Liver (tissue), 9 donors: ENCODE measurements around the gene TMCO2. TPM values are rescaled to one million over a fixed set of nuclear protein-coding genes. Genes with fewer than 3 reads are reported as not detected.

ENCODE experiments used
- DNase-seq: peaks from one replicate; pipeline ENCODE4 v3.0.0-alpha.2; 2017; ENCODE audit warnings: low spot score
- H3K27ac ChIP-seq, 2 donors: one replicate each; pipeline ENCODE4 v1.7.0; 2013; ENCODE audit warnings: inconsistent platforms in 2 of 2, low read length in 2 of 2, control low read depth in 1 of 2, low read depth in 1 of 2, mild to moderate bottlenecking in 1 of 2
- H3K27me3 ChIP-seq, 4 donors: one replicate each; pipeline versions ENCODE4 v1.6.1 to v1.7.0; 2013; ENCODE audit warnings: low read length in 3 of 4, inconsistent platforms in 1 of 4, mild to moderate bottlenecking in 1 of 4, moderate library complexity in 1 of 4; ENCODE audit not compliant: control insufficient read depth in 4 of 4, insufficient read depth in 4 of 4
- H3K36me3 ChIP-seq, 4 donors: one replicate each; pipeline versions ENCODE4 v1.6.1 to v1.7.0; 2013; ENCODE audit warnings: low read length in 3 of 4, mild to moderate bottlenecking in 3 of 4, low read depth in 1 of 4, moderate library complexity in 1 of 4; ENCODE audit not compliant: control insufficient read depth in 4 of 4, insufficient read depth in 3 of 4
- H3K4me1 ChIP-seq, 4 donors: one replicate each; pipeline versions ENCODE4 v1.6.1 to v1.7.0; 2013; ENCODE audit warnings: low read length in 3 of 4, mild to moderate bottlenecking in 3 of 4, moderate library complexity in 1 of 4; ENCODE audit not compliant: control insufficient read depth in 4 of 4, insufficient read depth in 4 of 4
- H3K4me3 ChIP-seq, 3 donors: one replicate each; pipeline versions ENCODE4 v1.6.1 to v1.7.0; 2013; ENCODE audit warnings: low read length in 3 of 3, control low read depth in 1 of 3, low read depth in 1 of 3, mild to moderate bottlenecking in 1 of 3
- H3K9ac ChIP-seq, 2 donors: one replicate each; pipeline ENCODE4 v1.7.0; 2013; ENCODE audit warnings: low read length in 2 of 2, mild to moderate bottlenecking in 2 of 2, moderate library complexity in 2 of 2, control low read depth in 1 of 2, low read depth in 1 of 2
- H3K9me3 ChIP-seq, 4 donors: one replicate each; pipeline versions ENCODE4 v1.6.1 to v1.7.0; 2013; ENCODE audit warnings: low read length in 3 of 4; ENCODE audit not compliant: control insufficient read depth in 4 of 4
- CTCF ChIP-seq: fragments of 150-350 bp; IDR thresholded peaks from 2 replicates; pipeline ENCODE4 v1.5.1; 2017; ENCODE audit warnings: improper control_type of control experiment, low read depth, low read length; ENCODE audit not compliant: missing input control
- EGR1 ChIP-seq, 2 donors: IDR thresholded peaks; 2 replicates each; pipeline ENCODE4 v1.6.1; 2016 to 2018; ENCODE audit warnings: antibody characterized with exemption in 2 of 2, low read depth in 2 of 2
- FOXA1 ChIP-seq: IDR thresholded peaks from 2 replicates; pipeline ENCODE4 v1.6.1; 2016; ENCODE audit warnings: antibody characterized with exemption
- FOXA2 ChIP-seq: IDR thresholded peaks from 2 replicates; pipeline ENCODE4 v1.6.1; 2016; ENCODE audit warnings: antibody characterized with exemption
- GABPA ChIP-seq, 2 donors: IDR thresholded peaks in 1 of 2; conservative IDR thresholded peaks in 1 of 2; 2 replicates each; pipeline ENCODE4 v1.6.1; 2016; ENCODE audit warnings: antibody characterized with exemption in 2 of 2, mild to moderate bottlenecking in 1 of 2, moderate library complexity in 1 of 2
- HNF4A ChIP-seq, 2 donors: conservative IDR thresholded peaks; 2 replicates each; pipeline ENCODE4 v1.6.1; 2016; ENCODE audit warnings: antibody characterized with exemption in 2 of 2, mild to moderate bottlenecking in 2 of 2
- HNF4G ChIP-seq: IDR thresholded peaks from 2 replicates; pipeline ENCODE4 v1.6.1; 2016; ENCODE audit warnings: antibody characterized with exemption
- JUND ChIP-seq, 2 donors: IDR thresholded peaks; 2 replicates each; pipeline ENCODE4 v1.6.1; 2016; ENCODE audit warnings: antibody characterized with exemption in 2 of 2
- MAX ChIP-seq: IDR thresholded peaks from 2 replicates; pipeline ENCODE4 v1.6.1; 2016; ENCODE audit warnings: antibody characterized with exemption
- RAD21 ChIP-seq, 2 donors: IDR thresholded peaks; 2 replicates each; pipeline ENCODE4 v1.6.1; 2016; ENCODE audit warnings: antibody characterized with exemption in 2 of 2, mild to moderate bottlenecking in 2 of 2
- RXRA ChIP-seq, 2 donors: IDR thresholded peaks; 2 replicates each; pipeline ENCODE4 v1.6.1; 2017 to 2018; ENCODE audit warnings: antibody characterized with exemption in 2 of 2, mild to moderate bottlenecking in 1 of 2
- SP1 ChIP-seq: IDR thresholded peaks from 2 replicates; pipeline ENCODE4 v1.6.1; 2018; ENCODE audit warnings: antibody characterized with exemption, mild to moderate bottlenecking
- TAF1 ChIP-seq: conservative IDR thresholded peaks from 2 replicates; pipeline ENCODE4 v1.6.1; 2016; ENCODE audit warnings: antibody characterized with exemption, mild to moderate bottlenecking
- YY1 ChIP-seq: IDR thresholded peaks from 2 replicates; pipeline ENCODE4 v1.6.1; 2016; ENCODE audit warnings: antibody characterized with exemption, mild to moderate bottlenecking
- polyA plus RNA-seq, 2 donors: library from polyadenylated mRNA; stranded (reverse) in 1 of 2; unstranded in 1 of 2; fragments of 200-250 nt in 1 of 2; fragments of >200 nt in 1 of 2; fragmentation: Nextera tagmentation in 1 of 2; extraction: Ambion mirVana in 1 of 2; gene quantifications; one replicate each; pipeline versions ENCODE4 v1.2.1 to v1.2.3, GENCODE V29; 2013 to 2015
- total RNA-seq, 2 donors: library from RNA; depleted of rRNA; stranded (reverse); fragments of >200 nt; gene quantifications; one replicate each; pipeline ENCODE4 v1.2.3, GENCODE V29; 2014
- TF ChIP-seq, protein P1 (sequence below): IDR thresholded peaks from 2 replicates; pipeline ENCODE4 v1.6.1; 2016; ENCODE audit warnings: antibody characterized with exemption
- TF ChIP-seq, protein P2 (sequence below): IDR thresholded peaks from 2 replicates; pipeline ENCODE4 v1.6.1; 2016; ENCODE audit warnings: antibody characterized with exemption, mild to moderate bottlenecking
- TF ChIP-seq, protein P3 (sequence below): IDR thresholded peaks from 2 replicates; pipeline ENCODE4 v1.6.1; 2016; ENCODE audit warnings: antibody characterized with exemption
- donor health status: healthy.
- donor health status: healthy.
- donor health status: healthy.
- donor health status: healthy.
- donor health status: healthy.

TMCO2 gene
- total and polyA plus RNA-seq, 4 donors: not detected

- TF ChIP-seq CTCF (no peak), GABPA (IDR thresholded peaks at IDR 0.05 in 1 of 2, conservative IDR thresholded peaks at IDR 0.05 in 1 of 2) (peak; percentile 41 to 74), RAD21 (IDR thresholded peaks at IDR 0.05) (peak in 1 of 2 donors; percentile 23), TAF1 (no peak), JUND (IDR thresholded peaks at IDR 0.05) (peak; percentile 73 to 81), SP1 (peak; percentile 77), HNF4A (conservative IDR thresholded peaks at IDR 0.05) (peak; percentile 53 to 77), RXRA (IDR thresholded peaks at IDR 0.05) (peak; percentile 45 to 79), FOXA2 (peak; percentile 83)
- TF ChIP-seq, protein P1, sequence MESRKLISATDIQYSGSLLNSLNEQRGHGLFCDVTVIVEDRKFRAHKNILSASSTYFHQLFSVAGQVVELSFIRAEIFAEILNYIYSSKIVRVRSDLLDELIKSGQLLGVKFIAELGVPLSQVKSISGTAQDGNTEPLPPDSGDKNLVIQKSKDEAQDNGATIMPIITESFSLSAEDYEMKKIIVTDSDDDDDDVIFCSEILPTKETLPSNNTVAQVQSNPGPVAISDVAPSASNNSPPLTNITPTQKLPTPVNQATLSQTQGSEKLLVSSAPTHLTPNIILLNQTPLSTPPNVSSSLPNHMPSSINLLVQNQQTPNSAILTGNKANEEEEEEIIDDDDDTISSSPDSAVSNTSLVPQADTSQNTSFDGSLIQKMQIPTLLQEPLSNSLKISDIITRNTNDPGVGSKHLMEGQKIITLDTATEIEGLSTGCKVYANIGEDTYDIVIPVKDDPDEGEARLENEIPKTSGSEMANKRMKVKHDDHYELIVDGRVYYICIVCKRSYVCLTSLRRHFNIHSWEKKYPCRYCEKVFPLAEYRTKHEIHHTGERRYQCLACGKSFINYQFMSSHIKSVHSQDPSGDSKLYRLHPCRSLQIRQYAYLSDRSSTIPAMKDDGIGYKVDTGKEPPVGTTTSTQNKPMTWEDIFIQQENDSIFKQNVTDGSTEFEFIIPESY: peak; percentile 79
Measured at GRCh38 chr1:40267767-40268187, 20.0 kb downstream of the TMCO2 start (continued).

DNA sequence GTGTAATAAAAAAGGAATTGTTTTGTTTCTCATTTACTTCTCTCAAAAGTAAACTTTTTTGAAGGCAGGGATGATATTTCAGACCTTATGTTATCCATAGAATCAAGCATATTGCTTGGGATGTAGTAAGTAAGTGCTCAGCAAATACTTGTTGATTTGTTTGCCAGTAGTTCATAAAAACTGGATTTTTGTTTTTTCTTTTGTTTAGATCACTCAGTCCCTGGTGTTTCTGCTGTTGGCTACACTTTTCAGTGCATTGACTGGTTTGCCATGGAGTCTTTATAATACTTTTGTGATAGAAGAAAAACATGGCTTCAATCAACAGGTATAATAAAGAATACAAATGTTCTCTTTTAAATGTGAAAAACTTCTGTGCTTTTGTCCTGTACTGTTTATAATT lies 20.5 kb downstream of the TMCO2 start:
- Histone ChIP-seq H3K4me3 (no peak overlapping the region), H3K4me1 (peaks cover 0 to 10% (median 2%) of the 10 kb centered on the region in 4 donors), H3K27me3 (no peaks in the 10 kb centered on the region), H3K9me3 (no peaks in the 10 kb centered on the region), H3K36me3 (peaks cover 10 to 25% (median 22%) of the 10 kb centered on the region in 4 donors), H3K27ac (peak overlapping the region; percentile 76 to 83), H3K9ac (peak overlapping the region in 1 of 2 donors; percentile 71)
- no peak for DNase-seq
- TF ChIP-seq HNF4G (no peak), CTCF (no peak), RAD21 (IDR thresholded peaks at IDR 0.05) (no peak), HNF4A (conservative IDR thresholded peaks at IDR 0.05) (no peak), FOXA2 (no peak), MAX (no peak), EGR1 (IDR thresholded peaks at IDR 0.05; ENCODE audit: low read depth in 2 of 2) (no peak), TAF1 (no peak), YY1 (no peak), SP1 (no peak), GABPA (IDR thresholded peaks at IDR 0.05 in 1 of 2, conservative IDR thresholded peaks at IDR 0.05 in 1 of 2) (no peak), FOXA1 (no peak)
- TF ChIP-seq, protein P1: no peak
- TF ChIP-seq, protein P2, sequence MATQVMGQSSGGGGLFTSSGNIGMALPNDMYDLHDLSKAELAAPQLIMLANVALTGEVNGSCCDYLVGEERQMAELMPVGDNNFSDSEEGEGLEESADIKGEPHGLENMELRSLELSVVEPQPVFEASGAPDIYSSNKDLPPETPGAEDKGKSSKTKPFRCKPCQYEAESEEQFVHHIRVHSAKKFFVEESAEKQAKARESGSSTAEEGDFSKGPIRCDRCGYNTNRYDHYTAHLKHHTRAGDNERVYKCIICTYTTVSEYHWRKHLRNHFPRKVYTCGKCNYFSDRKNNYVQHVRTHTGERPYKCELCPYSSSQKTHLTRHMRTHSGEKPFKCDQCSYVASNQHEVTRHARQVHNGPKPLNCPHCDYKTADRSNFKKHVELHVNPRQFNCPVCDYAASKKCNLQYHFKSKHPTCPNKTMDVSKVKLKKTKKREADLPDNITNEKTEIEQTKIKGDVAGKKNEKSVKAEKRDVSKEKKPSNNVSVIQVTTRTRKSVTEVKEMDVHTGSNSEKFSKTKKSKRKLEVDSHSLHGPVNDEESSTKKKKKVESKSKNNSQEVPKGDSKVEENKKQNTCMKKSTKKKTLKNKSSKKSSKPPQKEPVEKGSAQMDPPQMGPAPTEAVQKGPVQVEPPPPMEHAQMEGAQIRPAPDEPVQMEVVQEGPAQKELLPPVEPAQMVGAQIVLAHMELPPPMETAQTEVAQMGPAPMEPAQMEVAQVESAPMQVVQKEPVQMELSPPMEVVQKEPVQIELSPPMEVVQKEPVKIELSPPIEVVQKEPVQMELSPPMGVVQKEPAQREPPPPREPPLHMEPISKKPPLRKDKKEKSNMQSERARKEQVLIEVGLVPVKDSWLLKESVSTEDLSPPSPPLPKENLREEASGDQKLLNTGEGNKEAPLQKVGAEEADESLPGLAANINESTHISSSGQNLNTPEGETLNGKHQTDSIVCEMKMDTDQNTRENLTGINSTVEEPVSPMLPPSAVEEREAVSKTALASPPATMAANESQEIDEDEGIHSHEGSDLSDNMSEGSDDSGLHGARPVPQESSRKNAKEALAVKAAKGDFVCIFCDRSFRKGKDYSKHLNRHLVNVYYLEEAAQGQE: no peak
- TF ChIP-seq, protein P3, sequence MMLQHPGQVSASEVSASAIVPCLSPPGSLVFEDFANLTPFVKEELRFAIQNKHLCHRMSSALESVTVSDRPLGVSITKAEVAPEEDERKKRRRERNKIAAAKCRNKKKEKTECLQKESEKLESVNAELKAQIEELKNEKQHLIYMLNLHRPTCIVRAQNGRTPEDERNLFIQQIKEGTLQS: no peak
